B cell (primary cell): ENCODE results near the gene IKZF2. TPM values are rescaled to one million over a fixed set of nuclear protein-coding genes. Genes with fewer than 3 reads are reported as not detected.

Source experiments
- ATAC-seq: fragments of 200-7000 bp; cut with Tn5 transposase; one replicate; pipeline ENCODE4 v1.10.0; 2021; ENCODE audit warnings: low read depth, mild to moderate bottlenecking, moderate number of reproducible peaks, moderate library complexity
- CTCF ChIA-PET: fragments of 350-600 bp; sonication (Branson Sonifier 250); formaldehyde crosslinking; loops from one replicate; lab custom pipeline; 2021; ENCODE audit warnings: antibody characterized with exemption, inconsistent platforms; lab: Charles Lee
- POLR2A ChIA-PET: fragments of 350-600 bp; sonication (Branson Sonifier 250); formaldehyde crosslinking; loops from one replicate; lab custom pipeline; 2021; ENCODE audit warnings: antibody characterized with exemption; lab: Charles Lee
- DNase-seq: peaks from one replicate; pipeline ENCODE4 v3.0.0; 2013
- H2AFZ ChIP-seq: 2 replicates; pipeline ENCODE4 v1.6.1; 2012; ENCODE audit warnings: mild to moderate bottlenecking, low read depth, low read length; ENCODE audit not compliant: insufficient read depth, poor library complexity, severe bottlenecking
- H3K27ac ChIP-seq, 2 donors: 1 replicate in 1 of 2; 2 replicates in 1 of 2; pipeline ENCODE4 v1.5.1; 2012 to 2013; ENCODE audit warnings: low read length in 2 of 2, mild to moderate bottlenecking in 2 of 2, moderate library complexity in 1 of 2
- H3K27me3 ChIP-seq, 4 experiments: fragments of 200-600 bp in 1 of 4; sonication (generic) in 1 of 4; replicated peaks in 1 of 4; 1 replicate in 2 of 4; 2 replicates in 2 of 4; pipeline versions ENCODE4 v1.6.1 to v1.7.0; 2013 to 2016; ENCODE audit warnings: low read length in 3 of 4, mild to moderate bottlenecking in 2 of 4, mixed read lengths in 1 of 4, moderate library complexity in 1 of 4; ENCODE audit not compliant: insufficient read depth in 4 of 4, control insufficient read depth in 3 of 4; ENCODE audit errors: control extremely low read depth in 1 of 4
- H3K36me3 ChIP-seq, 2 experiments: replicated peaks in 1 of 2; 1 replicate in 1 of 2; 2 replicates in 1 of 2; pipeline versions ENCODE4 v1.6.1 to v1.7.1; 2013; ENCODE audit warnings: low read length in 1 of 2; ENCODE audit not compliant: insufficient read depth in 2 of 2, control insufficient read depth in 1 of 2; ENCODE audit errors: control extremely low read depth in 1 of 2, extremely low read depth in 1 of 2
- H3K4me1 ChIP-seq, 2 donors: fragments of 200-600 bp in 1 of 2; sonication (generic) in 1 of 2; 1 replicate in 1 of 2; 2 replicates in 1 of 2; pipeline versions ENCODE4 v1.5.1 to v1.6.1; 2013 to 2017; ENCODE audit warnings: low read length in 2 of 2; ENCODE audit not compliant: control insufficient read depth in 2 of 2, insufficient read depth in 2 of 2
- H3K4me2 ChIP-seq: replicated peaks from 2 replicates; pipeline ENCODE3; 2012; ENCODE audit warnings: mild to moderate bottlenecking, low read depth, low read length; ENCODE audit not compliant: poor library complexity, severe bottlenecking
- H3K4me3 ChIP-seq, 5 experiments: fragments of 200-600 bp in 1 of 5; sonication (generic) in 1 of 5; 1 replicate in 3 of 5; 2 replicates in 2 of 5; pipeline versions ENCODE4 v1.5.1 to v1.7.0; 2011 to 2016; ENCODE audit warnings: low read length in 4 of 5, mild to moderate bottlenecking in 4 of 5, low read depth in 2 of 5, control low read depth in 1 of 5, moderate library complexity in 1 of 5; ENCODE audit not compliant: insufficient read depth in 1 of 5; ENCODE audit errors: control extremely low read depth in 1 of 5, extremely low read depth in 1 of 5
- H3K79me2 ChIP-seq: fragments of 200-600 bp; sonication (generic); one replicate; pipeline ENCODE4 v1.6.0; 2016; ENCODE audit warnings: low read length; ENCODE audit not compliant: control insufficient read depth, insufficient read depth
- H3K9ac ChIP-seq: fragments of 200-600 bp; sonication (generic); 2 replicates; pipeline ENCODE4 v1.6.1; 2017; ENCODE audit warnings: mild to moderate bottlenecking, low read length, moderate library complexity
- H3K9me3 ChIP-seq, 3 donors: one replicate each; pipeline versions ENCODE4 v1.6.1 to v1.7.1; 2013; ENCODE audit warnings: low read length in 2 of 3; ENCODE audit not compliant: control insufficient read depth in 2 of 3, insufficient read depth in 1 of 3; ENCODE audit errors: control extremely low read depth in 1 of 3
- H4K20me1 ChIP-seq: 2 replicates; pipeline ENCODE4 v1.6.0; 2012; ENCODE audit warnings: mild to moderate bottlenecking, low read length; ENCODE audit not compliant: insufficient read depth, control insufficient read depth, poor library complexity, severe bottlenecking
- H3K27ac Mint-ChIP-seq: one replicate; pipeline ENCODE4 v1.8.0; 2021; ENCODE audit warnings: mixed read lengths
- H3K27me3 Mint-ChIP-seq: one replicate; pipeline ENCODE4 v1.8.0; 2021; ENCODE audit warnings: mixed read lengths
- H3K4me1 Mint-ChIP-seq: one replicate; pipeline ENCODE4 v1.8.0; 2021; ENCODE audit warnings: mixed read lengths
- H3K4me3 Mint-ChIP-seq: one replicate; pipeline ENCODE4 v1.8.0; 2021; ENCODE audit warnings: mixed read lengths
- H3K9me3 Mint-ChIP-seq: one replicate; pipeline ENCODE4 v1.8.0; 2022; ENCODE audit warnings: mixed read lengths; ENCODE audit not compliant: insufficient read depth
- EZH2 ChIP-seq: IDR thresholded peaks from 2 replicates; pipeline ENCODE4 v1.6.1; 2012; ENCODE audit warnings: borderline replicate concordance, low read depth, mild to moderate bottlenecking, moderate library complexity, low read length; ENCODE audit not compliant: insufficient read depth, poor library complexity, severe bottlenecking
- WGBS: methylation state at CpG from one replicate; pipeline ENCODE4 v1.1.5; 2013; ENCODE audit warnings: missing lambda C conversion rate; ENCODE audit not compliant: insufficient coverage; 5-methylcytosine and 5-hydroxymethylcytosine counted together
- intact Hi-C: fragments of 100-400 bp; cut with micrococcal nuclease; formaldehyde crosslinking; loops from one replicate; pipeline ENCODE4 v1.10.0; 2022
- polyA plus RNA-seq: library from polyadenylated mRNA; depleted of rRNA; stranded (reverse); fragments of >200 nt; gene quantifications from 2 replicates; pipeline ENCODE4 v1.2.3, GENCODE V29; 2012
- total RNA-seq, 2 donors: library from RNA; stranded (reverse); fragments of 120-200 nt in 1 of 2; gene quantifications; 1 replicate in 1 of 2; 2 replicates in 1 of 2; pipeline versions ENCODE4 v1.2.3 to v1.2.4, GENCODE V29; 2013 to 2022
- TF ChIP-seq, protein P1 (sequence below): fragments of 200-600 bp; IDR thresholded peaks from one replicate; pipeline ENCODE4 v1.8.0; 2022; ENCODE audit warnings: antibody characterized with exemption, mild to moderate bottlenecking

The IKZF2 gene
- total and polyA plus RNA-seq, 2 donors (not counting 1 experiment from before 2014, with no cell fraction given): 2.5 to 49.3 TPM

DNA sequence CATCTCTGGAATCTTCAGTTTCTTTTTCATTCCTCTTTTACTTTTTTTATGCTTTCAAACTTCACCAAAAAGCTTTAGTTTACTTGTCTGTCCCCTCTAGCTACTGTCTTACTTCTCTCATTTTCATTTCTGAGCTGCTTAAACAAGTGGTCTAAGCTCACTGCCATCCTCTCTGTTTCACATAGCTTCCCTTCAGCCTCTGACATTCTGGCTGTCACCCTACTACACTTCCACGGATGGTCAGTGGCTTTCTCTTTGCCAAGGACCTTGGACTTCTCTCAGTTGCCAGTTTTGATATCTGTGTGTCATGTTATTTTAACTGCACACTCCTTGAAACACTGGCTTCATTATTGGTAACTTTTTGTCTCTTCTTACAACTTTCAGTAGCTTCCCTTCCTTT, 176.1 kb downstream of the IKZF2 start:
- no peaks in the 10 kb centered on the region for H3K27me3 ChIP-seq
- H3K4me2 ChIP-seq: no peak overlapping the region
- Mint-ChIP-seq H3K27ac (no peak overlapping the region), H3K9me3 (no peaks in the 10 kb centered on the region), H3K4me3 (no peak overlapping the region), H3K27me3 (no peaks in the 10 kb centered on the region), H3K4me1 (peaks cover 3% of the 10 kb centered on the region)
- H3K9ac ChIP-seq: no peak overlapping the region
- TF ChIP-seq, protein P1, sequence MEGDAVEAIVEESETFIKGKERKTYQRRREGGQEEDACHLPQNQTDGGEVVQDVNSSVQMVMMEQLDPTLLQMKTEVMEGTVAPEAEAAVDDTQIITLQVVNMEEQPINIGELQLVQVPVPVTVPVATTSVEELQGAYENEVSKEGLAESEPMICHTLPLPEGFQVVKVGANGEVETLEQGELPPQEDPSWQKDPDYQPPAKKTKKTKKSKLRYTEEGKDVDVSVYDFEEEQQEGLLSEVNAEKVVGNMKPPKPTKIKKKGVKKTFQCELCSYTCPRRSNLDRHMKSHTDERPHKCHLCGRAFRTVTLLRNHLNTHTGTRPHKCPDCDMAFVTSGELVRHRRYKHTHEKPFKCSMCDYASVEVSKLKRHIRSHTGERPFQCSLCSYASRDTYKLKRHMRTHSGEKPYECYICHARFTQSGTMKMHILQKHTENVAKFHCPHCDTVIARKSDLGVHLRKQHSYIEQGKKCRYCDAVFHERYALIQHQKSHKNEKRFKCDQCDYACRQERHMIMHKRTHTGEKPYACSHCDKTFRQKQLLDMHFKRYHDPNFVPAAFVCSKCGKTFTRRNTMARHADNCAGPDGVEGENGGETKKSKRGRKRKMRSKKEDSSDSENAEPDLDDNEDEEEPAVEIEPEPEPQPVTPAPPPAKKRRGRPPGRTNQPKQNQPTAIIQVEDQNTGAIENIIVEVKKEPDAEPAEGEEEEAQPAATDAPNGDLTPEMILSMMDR: no peak
- TF ChIP-seq EZH2: no peak
- no peak for ATAC-seq
- no peak for DNase-seq
- intact Hi-C loops: no loop called here
- CTCF ChIA-PET: interaction anchor here (1.0 kb wide), 1 partner anchor 18 kb away, joined by 3 read pairs; no protein-coding TSS in a partner anchor
- H3K27ac ChIP-seq: no peak overlapping the region
- no peaks in the 10 kb centered on the region for H4K20me1 ChIP-seq
- H3K36me3 ChIP-seq: peaks cover 0 to 6% of the 10 kb centered on the region in 2 experiments
- no peaks in the 10 kb centered on the region for H3K9me3 ChIP-seq
- H2AFZ ChIP-seq: no peak overlapping the region
- whole genome bisulfite sequencing: no CpG with 5 or more reads among the region's 1 CpG
- H3K79me2 ChIP-seq: no peaks in the 10 kb centered on the region
- H3K4me3 ChIP-seq: no peak overlapping the region
- POLR2A ChIA-PET: no interaction called here
- H3K4me1 ChIP-seq: no peaks in the 10 kb centered on the region

DNA sequence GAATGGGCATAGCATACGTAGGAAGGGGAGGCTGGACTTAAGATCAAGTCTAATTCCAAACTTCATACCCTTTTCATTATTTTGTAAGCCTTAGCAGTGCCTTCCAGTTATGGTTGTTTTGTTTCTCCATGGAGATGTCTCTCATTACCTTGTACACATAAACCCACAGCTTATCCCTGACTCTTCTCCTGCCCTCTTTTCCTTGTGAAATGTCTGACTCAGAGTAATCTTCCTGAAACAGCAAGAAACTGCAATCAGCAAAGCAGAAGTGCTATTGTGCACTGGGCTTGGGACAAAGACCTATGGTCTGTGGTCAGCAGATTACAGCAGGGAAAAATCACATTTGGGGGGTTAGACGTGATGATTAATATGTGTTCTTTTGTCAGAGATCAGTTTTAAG, 176.7 kb downstream of the IKZF2 start:
- TF ChIP-seq EZH2: no peak
- TF ChIP-seq, protein P1: no peak
- no peak for ATAC-seq
- H3K27me3 ChIP-seq: no peaks in the 10 kb centered on the region
- 57% methylated on average over 1 of the region's 2 CpGs for WGBS
- CTCF ChIA-PET: interaction anchor here (1.0 kb wide), 1 partner anchor 17 kb away, joined by 3 read pairs; no protein-coding TSS in a partner anchor
- H3K4me2 ChIP-seq: no peak overlapping the region
- intact Hi-C loops: no loop called here
- H3K27ac ChIP-seq: no peak overlapping the region
- no peaks in the 10 kb centered on the region for H3K4me1 ChIP-seq
- H3K9me3 ChIP-seq: no peaks in the 10 kb centered on the region
- H3K4me1 Mint-ChIP-seq: no peaks in the 10 kb centered on the region
- H3K9me3 Mint-ChIP-seq: no peaks in the 10 kb centered on the region
- no peaks in the 10 kb centered on the region for H3K79me2 ChIP-seq
- no peak overlapping the region for H3K4me3 Mint-ChIP-seq
- H3K36me3 ChIP-seq: peaks cover 0 to 6% of the 10 kb centered on the region in 2 experiments
- POLR2A ChIA-PET: no interaction called here
- no peak for DNase-seq
- H3K27ac Mint-ChIP-seq: no peak overlapping the region
- H2AFZ ChIP-seq: no peak overlapping the region
- H3K9ac ChIP-seq: no peak overlapping the region
- H3K27me3 Mint-ChIP-seq: no peaks in the 10 kb centered on the region
- H4K20me1 ChIP-seq: no peaks in the 10 kb centered on the region
- no peak overlapping the region for H3K4me3 ChIP-seq
